AG04449 (cell line): ENCODE results near the gene ATP6V0A4.

Source experiments
- CTCF ChIA-PET: fragments of 350-600 bp; formaldehyde crosslinking; extraction: SDS; loops from one replicate; lab custom pipeline; 2021; ENCODE audit warnings: antibody characterized with exemption; lab: Yijun Ruan, JAX
- POLR2A ChIA-PET: fragments of 400-600, 350-600 bp; formaldehyde crosslinking; extraction: SDS; loops from one replicate; lab custom pipeline; 2020; ENCODE audit warnings: antibody characterized with exemption, inconsistent platforms; lab: Yijun Ruan, JAX
- DNase-seq: peaks from one replicate; pipeline ENCODE4 v3.0.0-alpha.2; 2010; ENCODE audit warnings: low read depth, low spot score
- H3K4me3 ChIP-seq: 2 replicates; pipeline ENCODE4 v1.5.1; 2011; ENCODE audit warnings: low read depth, mild to moderate bottlenecking, control low read depth, low read length
- TF ChIP-seq, protein P1 (sequence below): IDR thresholded peaks from one replicate; pipeline ENCODE4 v1.5.1; 2011; ENCODE audit warnings: mild to moderate bottlenecking, moderate library complexity, low read length, control low read depth, inconsistent platforms; ENCODE audit not compliant: insufficient read depth; ENCODE audit errors: missing control alignments

ATP6V0A4 gene

DNA sequence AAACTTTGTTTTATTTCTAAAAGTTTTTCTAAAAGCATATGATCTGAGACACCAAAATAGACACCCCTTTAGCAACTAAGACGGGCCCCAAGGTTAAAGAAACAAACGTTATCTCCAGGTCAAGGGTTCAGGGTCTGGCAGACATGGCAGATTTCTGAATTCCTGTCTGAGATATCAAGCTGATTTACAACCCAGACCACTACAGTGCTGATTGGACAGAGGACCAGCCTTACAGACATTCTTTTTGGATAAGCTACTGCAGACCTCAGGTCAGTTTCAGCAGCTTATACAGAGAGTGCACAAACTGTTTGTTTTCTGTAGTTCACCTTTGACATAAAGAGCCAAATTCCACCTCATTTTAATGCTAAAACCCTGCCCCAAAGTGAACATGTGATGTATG, 131.6 kb downstream of the ATP6V0A4 start:
- H3K4me3 ChIP-seq, result no peak overlapping the region
- CTCF ChIA-PET, result no interaction called here
- POLR2A ChIA-PET, result no interaction called here
- TF ChIP-seq, protein P1, sequence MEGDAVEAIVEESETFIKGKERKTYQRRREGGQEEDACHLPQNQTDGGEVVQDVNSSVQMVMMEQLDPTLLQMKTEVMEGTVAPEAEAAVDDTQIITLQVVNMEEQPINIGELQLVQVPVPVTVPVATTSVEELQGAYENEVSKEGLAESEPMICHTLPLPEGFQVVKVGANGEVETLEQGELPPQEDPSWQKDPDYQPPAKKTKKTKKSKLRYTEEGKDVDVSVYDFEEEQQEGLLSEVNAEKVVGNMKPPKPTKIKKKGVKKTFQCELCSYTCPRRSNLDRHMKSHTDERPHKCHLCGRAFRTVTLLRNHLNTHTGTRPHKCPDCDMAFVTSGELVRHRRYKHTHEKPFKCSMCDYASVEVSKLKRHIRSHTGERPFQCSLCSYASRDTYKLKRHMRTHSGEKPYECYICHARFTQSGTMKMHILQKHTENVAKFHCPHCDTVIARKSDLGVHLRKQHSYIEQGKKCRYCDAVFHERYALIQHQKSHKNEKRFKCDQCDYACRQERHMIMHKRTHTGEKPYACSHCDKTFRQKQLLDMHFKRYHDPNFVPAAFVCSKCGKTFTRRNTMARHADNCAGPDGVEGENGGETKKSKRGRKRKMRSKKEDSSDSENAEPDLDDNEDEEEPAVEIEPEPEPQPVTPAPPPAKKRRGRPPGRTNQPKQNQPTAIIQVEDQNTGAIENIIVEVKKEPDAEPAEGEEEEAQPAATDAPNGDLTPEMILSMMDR, result no peak
- DNase-seq, result no peak

DNA sequence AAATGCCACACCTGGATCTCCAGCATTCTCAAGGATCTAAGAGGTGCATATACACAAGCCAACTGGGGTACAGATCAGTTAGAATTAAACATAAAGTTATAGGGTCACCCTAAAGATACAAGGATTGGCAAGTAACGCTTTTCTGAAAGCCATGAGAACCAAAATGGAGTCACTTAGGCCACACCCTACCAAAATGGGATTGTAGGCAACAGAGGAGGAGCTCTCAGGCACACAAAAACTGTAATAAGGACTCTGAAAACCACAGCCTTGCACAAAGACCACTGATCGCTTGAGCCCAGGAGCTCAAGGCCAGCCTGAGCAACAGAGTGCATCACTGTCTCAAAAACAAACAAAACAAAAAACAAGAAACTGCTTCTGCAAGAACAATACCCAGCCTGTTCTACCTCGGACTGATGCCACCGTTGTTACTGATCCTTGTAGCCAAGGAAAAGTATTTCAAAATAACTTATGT, 132.3 kb downstream of the ATP6V0A4 start:
- ChIA-PET CTCF (no interaction called here), POLR2A (no interaction called here)
- DNase-seq, result no peak
- TF ChIP-seq, protein P1, result no peak
- no peak overlapping the region for H3K4me3 ChIP-seq

DNA sequence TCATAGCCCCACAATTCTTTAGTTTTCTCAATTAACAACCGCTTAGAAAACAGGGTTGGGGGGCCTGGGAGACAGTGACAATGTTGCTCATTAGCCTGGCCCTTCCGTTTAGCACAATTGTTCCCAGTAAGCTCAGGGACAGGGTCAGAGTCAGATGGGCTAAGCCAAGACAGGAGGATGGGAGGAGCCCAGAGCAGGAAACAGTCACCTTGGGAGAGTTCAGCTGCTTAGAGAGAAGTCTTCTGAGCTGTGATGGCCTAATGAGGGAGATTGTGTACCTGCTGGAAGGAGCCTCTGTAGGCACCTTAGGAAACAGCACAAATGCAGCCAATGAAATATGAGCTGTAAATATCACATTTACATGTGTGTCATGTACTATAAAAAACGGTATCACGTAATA, 132.7 kb downstream of the ATP6V0A4 start:
- TF ChIP-seq, protein P1, result no peak
- ChIA-PET CTCF (no interaction called here), POLR2A (no interaction called here)
- DNase-seq, result no peak
- no peak overlapping the region for H3K4me3 ChIP-seq

DNA sequence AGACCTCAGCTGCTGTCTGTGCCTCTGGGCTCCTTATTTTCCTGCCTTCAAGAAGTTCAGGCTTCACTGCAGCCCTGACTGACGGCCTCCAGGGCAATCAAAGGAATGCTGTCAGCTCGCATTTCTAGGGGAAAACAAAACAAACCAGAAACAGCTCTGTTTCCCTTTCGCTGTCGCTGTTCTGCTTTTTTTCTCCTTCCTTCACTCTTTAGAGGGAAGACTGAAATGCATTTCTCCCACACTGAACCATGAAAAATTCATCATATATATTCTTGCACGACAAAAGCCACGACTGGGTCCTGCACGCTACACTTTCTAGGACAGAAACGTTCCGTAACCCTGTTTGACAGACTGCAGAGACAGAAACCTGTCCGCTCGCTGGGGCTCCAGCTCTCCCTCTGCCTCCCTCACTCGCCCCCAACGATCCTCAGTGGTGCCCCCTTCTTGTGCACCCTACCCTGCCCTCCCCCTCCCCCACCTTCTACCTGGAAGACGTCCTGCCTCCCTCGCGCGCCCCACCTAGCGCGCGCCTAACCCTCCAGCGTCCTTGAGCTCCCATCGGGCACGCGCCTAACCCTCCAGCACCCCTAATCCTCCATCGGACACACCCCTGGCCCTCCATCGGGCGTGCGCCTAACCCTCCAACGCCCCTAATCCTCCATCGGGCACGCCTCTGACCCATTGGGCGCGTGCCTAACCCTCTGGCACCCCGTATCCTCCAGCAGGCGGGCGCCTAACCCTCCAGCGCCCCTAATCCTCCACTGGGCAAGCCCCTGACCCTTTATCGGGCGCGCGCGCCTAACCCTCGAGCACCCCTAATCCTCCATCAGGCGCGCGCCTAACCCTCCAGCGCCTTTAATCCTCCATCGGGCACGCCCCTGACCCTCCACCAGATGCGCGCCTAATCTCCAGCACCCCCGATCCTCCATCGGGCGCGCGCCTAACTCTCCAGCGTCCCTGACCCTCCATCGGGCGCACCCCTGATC, 134.0 kb downstream of the ATP6V0A4 start:
- POLR2A ChIA-PET, result no interaction called here
- DNase-seq, result no peak
- H3K4me3 ChIP-seq, result peak overlapping the region; percentile 25
- CTCF ChIA-PET, result no interaction called here
- TF ChIP-seq, protein P1, result no peak

DNA sequence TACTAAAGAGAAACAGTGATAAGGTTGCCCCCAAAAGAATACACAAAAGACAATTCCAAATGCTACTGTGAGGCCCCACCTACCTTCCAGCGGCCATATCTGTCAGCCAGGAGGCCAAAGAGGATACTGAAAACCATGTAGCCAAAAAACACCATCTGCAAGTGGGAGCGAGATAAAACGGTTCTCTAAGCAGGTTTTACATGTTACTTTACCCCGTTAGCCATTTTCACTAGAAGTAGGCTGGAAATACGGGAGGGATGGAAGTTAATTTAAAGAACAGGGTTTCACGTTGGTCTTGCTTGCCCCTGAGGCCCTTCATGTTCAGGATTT, 135.0 kb downstream of the ATP6V0A4 start:
- TF ChIP-seq, protein P1, result no peak
- H3K4me3 ChIP-seq, result no peak overlapping the region
- POLR2A ChIA-PET, result no interaction called here
- DNase-seq, result no peak
- CTCF ChIA-PET, result no interaction called here
